H1 (cell line): ENCODE results near the gene GABRG3. TPM values are rescaled to one million over a fixed set of nuclear protein-coding genes. Genes with fewer than 3 reads are reported as not detected.

Source experiments
- CTCF ChIA-PET: fragments of 300-600 bp; sonication (Branson Sonifier 250); formaldehyde crosslinking; loops from one replicate; lab custom pipeline; 2021; ENCODE audit not compliant: partially characterized antibody; lab: Charles Lee
- POLR2A ChIA-PET: fragments of 300-600 bp; sonication (Branson Sonifier 250); formaldehyde crosslinking; loops from one replicate; lab custom pipeline; 2021; ENCODE audit warnings: inconsistent platforms; ENCODE audit not compliant: partially characterized antibody; lab: Charles Lee
- DNase-seq, 2 experiments: peaks; one replicate each; pipeline versions ENCODE4 v3.0.0 to v3.0.0-alpha.2; 2010 to 2022; ENCODE audit warnings: low spot score in 2 of 2, low read depth in 1 of 2, mixed read lengths in 1 of 2
- FAIRE-seq: peaks from 2 replicates; lab custom pipeline; 2011; peaks lifted over from hg19 to GRCh38; lab: Jason Lieb, UNC
- H2AFZ ChIP-seq: 2 replicates; pipeline ENCODE4 v1.8.1; 2012; ENCODE audit warnings: low read length, inconsistent platforms
- H2AK5ac ChIP-seq: 2 replicates; pipeline ENCODE4 v1.6.1; 2013; ENCODE audit warnings: low read depth, low read length
- H2BK120ac ChIP-seq: replicated peaks from 2 replicates; pipeline ENCODE3; 2013; ENCODE audit warnings: low read depth, low read length, inconsistent platforms
- H2BK12ac ChIP-seq: 2 replicates; pipeline ENCODE4 v1.6.1; 2013; ENCODE audit warnings: low read depth, low read length
- H2BK15ac ChIP-seq: 2 replicates; pipeline ENCODE4 v1.6.1; 2013; ENCODE audit warnings: low read length
- H2BK20ac ChIP-seq: 2 replicates; pipeline ENCODE4 v1.6.1; 2013; ENCODE audit warnings: low read length
- H2BK5ac ChIP-seq: 2 replicates; pipeline ENCODE4 v1.6.1; 2013; ENCODE audit warnings: low read depth, low read length
- H3K14ac ChIP-seq: 2 replicates; pipeline ENCODE4 v1.6.1; 2013; ENCODE audit warnings: inconsistent platforms; ENCODE audit not compliant: insufficient read length
- H3K18ac ChIP-seq: 2 replicates; pipeline ENCODE4 v1.6.1; 2013; ENCODE audit warnings: low read length; ENCODE audit errors: extremely low read depth
- H3K23ac ChIP-seq: 2 replicates; pipeline ENCODE4 v1.6.1; 2013; ENCODE audit warnings: inconsistent platforms; ENCODE audit not compliant: insufficient read length
- H3K23me2 ChIP-seq: 2 replicates; pipeline ENCODE4 v1.6.1; 2013; ENCODE audit warnings: low read depth, low read length
- H3K27ac ChIP-seq: 2 replicates; pipeline ENCODE4 v1.6.1; 2011; ENCODE audit warnings: low read depth, low read length, inconsistent platforms
- H3K27me3 ChIP-seq, 4 experiments: replicated peaks in 1 of 4; 1 replicate in 1 of 4; 2 replicates in 3 of 4; pipeline versions ENCODE4 v1.6.1 to v1.8.1; 2011 to 2013; ENCODE audit warnings: low read length in 3 of 4, mild to moderate bottlenecking in 3 of 4, inconsistent platforms in 2 of 4, mixed read lengths in 2 of 4, moderate library complexity in 1 of 4; ENCODE audit not compliant: control insufficient read depth in 3 of 4, insufficient read depth in 3 of 4; ENCODE audit errors: extremely low read depth in 1 of 4
- H3K36me3 ChIP-seq, 4 experiments: 2 replicates each; pipeline versions ENCODE4 v1.6.1 to v1.8.1; 2011 to 2013; ENCODE audit warnings: mild to moderate bottlenecking in 4 of 4, low read length in 3 of 4, moderate library complexity in 2 of 4, control low read depth in 1 of 4, inconsistent platforms in 1 of 4; ENCODE audit not compliant: insufficient read depth in 4 of 4, control insufficient read depth in 2 of 4
- H3K4ac ChIP-seq: replicated peaks from 2 replicates; pipeline ENCODE3; 2013; ENCODE audit warnings: low read length, low read depth, mixed read lengths, inconsistent platforms; ENCODE audit not compliant: insufficient read length
- H3K4me1 ChIP-seq, 4 experiments: replicated peaks in 1 of 4; 1 replicate in 1 of 4; 2 replicates in 3 of 4; pipeline versions ENCODE4 v1.6.1 to v1.8.1; 2011 to 2013; ENCODE audit warnings: low read length in 3 of 4, inconsistent platforms in 2 of 4, mixed read lengths in 1 of 4; ENCODE audit not compliant: insufficient read depth in 4 of 4, control insufficient read depth in 3 of 4
- H3K4me2 ChIP-seq, 2 experiments: 2 replicates each; pipeline versions ENCODE4 v1.6.1 to v1.8.1; 2011 to 2013; ENCODE audit warnings: low read depth in 2 of 2, low read length in 2 of 2, control low read depth in 1 of 2, inconsistent platforms in 1 of 2, mild to moderate bottlenecking in 1 of 2; ENCODE audit not compliant: insufficient read depth in 1 of 2
- H3K4me3 ChIP-seq, 4 experiments: fragments of 200-600, 300-600 bp in 1 of 4; sonication (generic), shearing (Covaris generic), sonication (Bioruptor Twin) in 1 of 4; 2 replicates each; pipeline versions ENCODE4 v1.5.1 to v1.8.1; 2011 to 2016; ENCODE audit warnings: low read length in 4 of 4, low read depth in 3 of 4, control low read depth in 2 of 4, inconsistent platforms in 2 of 4, mild to moderate bottlenecking in 2 of 4, mixed read lengths in 1 of 4, moderate library complexity in 1 of 4; ENCODE audit not compliant: insufficient read depth in 2 of 4; ENCODE audit errors: extremely low read depth in 1 of 4
- H3K56ac ChIP-seq: replicated peaks from 2 replicates; pipeline ENCODE3; 2013; ENCODE audit warnings: low read depth, mild to moderate bottlenecking, mixed read lengths, low read length, inconsistent platforms; ENCODE audit not compliant: insufficient read length
- H3K79me1 ChIP-seq: 2 replicates; pipeline ENCODE4 v1.6.1; 2013; ENCODE audit warnings: low read depth, low read length, control low read depth
- H3K79me2 ChIP-seq, 2 experiments: 2 replicates each; pipeline versions ENCODE4 v1.6.1 to v1.8.1; 2012 to 2013; ENCODE audit warnings: low read length in 2 of 2, mild to moderate bottlenecking in 2 of 2, inconsistent platforms in 1 of 2; ENCODE audit not compliant: insufficient read depth in 2 of 2, control insufficient read depth in 1 of 2
- H3K9ac ChIP-seq, 4 experiments: replicated peaks in 1 of 4; 1 replicate in 1 of 4; 2 replicates in 3 of 4; pipeline versions ENCODE4 v1.6.1 to v1.8.1; 2011 to 2013; ENCODE audit warnings: low read depth in 3 of 4, low read length in 3 of 4, control low read depth in 2 of 4, mild to moderate bottlenecking in 2 of 4, moderate library complexity in 2 of 4, inconsistent platforms in 1 of 4; ENCODE audit errors: extremely low read depth in 1 of 4
- H3K9me3 ChIP-seq, 2 experiments: 2 replicates each; pipeline versions ENCODE4 v1.6.1 to v1.8.1; 2012 to 2013; ENCODE audit warnings: mild to moderate bottlenecking in 2 of 2, moderate library complexity in 2 of 2, control low read depth in 1 of 2, inconsistent platforms in 1 of 2, low read depth in 1 of 2, low read length in 1 of 2, mixed read lengths in 1 of 2; ENCODE audit not compliant: insufficient read depth in 2 of 2
- H4K20me1 ChIP-seq, 2 experiments: replicated peaks in 1 of 2; 2 replicates each; pipeline versions ENCODE3 to v1.8.1; 2011 to 2013; ENCODE audit warnings: inconsistent platforms in 2 of 2, low read length in 2 of 2, mild to moderate bottlenecking in 1 of 2; ENCODE audit not compliant: insufficient read depth in 2 of 2, control insufficient read depth in 1 of 2
- H4K5ac ChIP-seq: 2 replicates; pipeline ENCODE4 v1.6.1; 2013; ENCODE audit warnings: low read length, low read depth, mixed read lengths, inconsistent platforms; ENCODE audit not compliant: insufficient read length
- H4K8ac ChIP-seq: 2 replicates; pipeline ENCODE4 v1.8.0; 2013; ENCODE audit warnings: mild to moderate bottlenecking, moderate library complexity, low read length, inconsistent platforms; ENCODE audit not compliant: insufficient read depth; ENCODE audit errors: extremely low read depth
- H4K91ac ChIP-seq: replicated peaks from 2 replicates; pipeline ENCODE3; 2013; ENCODE audit warnings: low read length, mixed read lengths, inconsistent platforms; ENCODE audit not compliant: insufficient read length
- CREB1 ChIP-seq: IDR thresholded peaks from 2 replicates; pipeline ENCODE4 v1.6.1; 2012; ENCODE audit warnings: inconsistent platforms
- RAD21 ChIP-seq, 2 experiments: IDR thresholded peaks in 1 of 2; conservative IDR thresholded peaks in 1 of 2; 2 replicates each; pipeline ENCODE4 v1.6.1; 2011; ENCODE audit warnings: low read depth in 2 of 2, low read length in 2 of 2, improper control_type of control experiment in 1 of 2, inconsistent platforms in 1 of 2, mild to moderate bottlenecking in 1 of 2, moderate library complexity in 1 of 2
- RXRA ChIP-seq: IDR thresholded peaks from 2 replicates; pipeline ENCODE4 v1.6.1; 2011; ENCODE audit warnings: low read depth, mild to moderate bottlenecking, low read length, moderate library complexity; ENCODE audit not compliant: insufficient read depth
- SP2 ChIP-seq: IDR thresholded peaks from 2 replicates; pipeline ENCODE4 v1.6.1; 2012; ENCODE audit warnings: mild to moderate bottlenecking, low read length, inconsistent platforms
- USF2 ChIP-seq: IDR thresholded peaks from 2 replicates; pipeline ENCODE4 v1.6.1; 2011; ENCODE audit warnings: low read length, improper control_type of control experiment
- WGBS, 2 experiments: shearing (Covaris generic) in 1 of 2; methylation state at CpG; one replicate each; pipeline versions ENCODE4 v1.1.6 to v1.1.7; 2013 to 2015; ENCODE audit warnings: low lambda C conversion rate in 2 of 2, mixed read lengths in 2 of 2, inconsistent platforms in 1 of 2, low coverage in 1 of 2, missing lambda C conversion rate in 1 of 2; ENCODE audit not compliant: insufficient replicate concordance in 2 of 2, insufficient coverage in 1 of 2, insufficient read length in 1 of 2; ENCODE audit errors: extremely low coverage in 1 of 2, missing lambda C conversion rate in 1 of 2; 5-methylcytosine and 5-hydroxymethylcytosine counted together
- polyA plus RNA-seq, 7 experiments: library from polyadenylated mRNA; depleted of rRNA in 3 of 7; stranded (reverse) in 5 of 7; unstranded in 2 of 7; fragments of >200 nt in 5 of 7; fragments of 200-250 nt in 2 of 7; gene quantifications; 1 replicate in 5 of 7; 2 replicates in 1 of 7; 4 replicates in 1 of 7; pipeline versions ENCODE4 v1.2.1 to v1.2.3, GENCODE V29; 2011 to 2013; ENCODE audit warnings: missing spikeins in 2 of 7, mixed read lengths in 2 of 7
- total RNA-seq: library from RNA; stranded (reverse); fragmentation: NEBNext Ultra II Directional; extraction: Animal tissue kit (Norgen Biotek cat#: 25700); gene quantifications from 2 replicates; pipeline ENCODE4 v1.2.1, GENCODE V29; 2021

The GABRG3 gene
- total and polyA plus RNA-seq, 2 of the 8 experiments (the other 6 are each of a cell fraction or from before 2014, with no cell fraction given) = 0.17 to 0.80 TPM

- H4K8ac ChIP-seq = no peak overlapping the region
- FAIRE-seq = no peak
- H3K4ac ChIP-seq = no peak overlapping the region
- H3K27ac ChIP-seq = no peak overlapping the region
- no peak overlapping the region for H2BK120ac ChIP-seq
- H3K4me2 ChIP-seq = no peak overlapping the region
- no peak overlapping the region for H3K14ac ChIP-seq
- H3K23ac ChIP-seq = no peak overlapping the region
- no peaks in the 10 kb centered on the region for H3K79me1 ChIP-seq
- H3K27me3 ChIP-seq = no peaks in the 10 kb centered on the region; a peak in 2 of 7 replicates
- H3K9ac ChIP-seq = no peak overlapping the region
- no peak overlapping the region for H4K91ac ChIP-seq
- H3K79me2 ChIP-seq = no peaks in the 10 kb centered on the region
- 89% methylated on average over 7 of the region's 7 CpGs; no CpG with 5 or more reads in 1 of the 2 experiments for WGBS, 2 experiments
- H2AK5ac ChIP-seq = no peak overlapping the region
- no peaks in the 10 kb centered on the region for H3K23me2 ChIP-seq
- H3K56ac ChIP-seq = no peak overlapping the region
- H3K9me3 ChIP-seq = peaks cover 17 to 18% of the 10 kb centered on the region in 2 experiments
- TF ChIP-seq SP2 (no peak), RAD21 (IDR thresholded peaks at IDR 0.05 in 1 of 2, conservative IDR thresholded peaks at IDR 0.05 in 1 of 2; ENCODE audit: low read depth in 2 of 2, low read length in 2 of 2) (no peak), CREB1 (no peak), USF2 (no peak), RXRA (no peak)
- POLR2A ChIA-PET = no interaction called here
- H3K4me1 ChIP-seq = peaks cover 5 to 14% (median 5%) of the 10 kb centered on the region in 4 experiments; a peak in 6 of 7 replicates
- H2AFZ ChIP-seq = no peak overlapping the region
- no peaks in the 10 kb centered on the region for H4K20me1 ChIP-seq
- H3K36me3 ChIP-seq = peaks cover 0 to 5% (median 0%) of the 10 kb centered on the region in 4 experiments; a peak in 1 of 8 replicates
- CTCF ChIA-PET = no interaction called here
- no peak overlapping the region for H2BK20ac ChIP-seq
- H3K18ac ChIP-seq = no peak overlapping the region
- no peak for DNase-seq
- no peak overlapping the region for H2BK5ac ChIP-seq
- H2BK12ac ChIP-seq = no peak overlapping the region
- no peak overlapping the region for H4K5ac ChIP-seq
- no peak overlapping the region for H3K4me3 ChIP-seq
- no peak overlapping the region for H2BK15ac ChIP-seq
Observed at GRCh38 chr15:27179789-27180188, 208.8 kb downstream of the GABRG3 start.
